Cardiac muscle cell (in vitro differentiated cells and primary cell): ENCODE data around the gene ALKBH5. TPM values are rescaled to one million over a fixed set of nuclear protein-coding genes. Genes with fewer than 3 reads are reported as not detected.
A peak's percentile ranks its signal among the peaks of the same experiment; 100 is the strongest.

ENCODE experiments used
- DNase-seq, 2 donors: peaks; one replicate each; pipeline versions ENCODE4 v3.0.0 to v3.0.0-alpha.2; 2010 to 2017; ENCODE audit warnings: low read depth in 1 of 2, low spot score in 1 of 2
- H3K27ac ChIP-seq: fragments of 200-600 bp; sonication (generic); 2 replicates; pipeline ENCODE4 v1.5.1; 2016
- H3K27me3 ChIP-seq: fragments of 200-600 bp; sonication (generic); 2 replicates; pipeline ENCODE4 v1.6.0; 2016; ENCODE audit warnings: control low read depth
- H3K36me3 ChIP-seq: fragments of 200-600 bp; sonication (generic); 2 replicates; pipeline ENCODE4 v1.5.1; 2016; ENCODE audit warnings: control low read depth
- H3K4me1 ChIP-seq: fragments of 200-600 bp; sonication (generic); 2 replicates; pipeline ENCODE4 v1.8.1; 2017; ENCODE audit warnings: low read depth, mild to moderate bottlenecking, mixed run types
- H3K4me3 ChIP-seq: fragments of 200-600 bp; sonication (generic); 2 replicates; pipeline ENCODE4 v1.5.1; 2016; ENCODE audit warnings: mild to moderate bottlenecking
- H3K9me3 ChIP-seq: fragments of 200-600 bp; sonication (generic); 2 replicates; pipeline ENCODE4 v1.5.1; 2017; ENCODE audit warnings: low read depth, mild to moderate bottlenecking, control low read depth
- CTCF ChIP-seq: IDR thresholded peaks from 2 replicates; pipeline ENCODE4 v1.5.1; 2012; ENCODE audit warnings: low read depth, mild to moderate bottlenecking, low read length
- polyA plus RNA-seq: library from polyadenylated mRNA; unstranded; fragments of >200 nt; fragmentation: Nextera tagmentation; extraction: Ambion mirVana; gene quantifications from 2 replicates; pipeline ENCODE4 v1.2.1, GENCODE V29; 2016
- total RNA-seq: library from RNA; depleted of rRNA; stranded (reverse); fragments of >200 nt; gene quantifications from 2 replicates; pipeline ENCODE4 v1.2.3, GENCODE V29; 2016

ALKBH5 gene
- total and polyA plus RNA-seq, 2 experiments from 2014 or later, result 257 to 279 TPM

- H3K4me1 ChIP-seq, result no peaks in the 10 kb centered on the region
- no peaks in the 10 kb centered on the region for H3K36me3 ChIP-seq
- no peaks in the 10 kb centered on the region for H3K27me3 ChIP-seq
- H3K9me3 ChIP-seq, result no peaks in the 10 kb centered on the region
- DNase-seq, result peak; percentile 81 to 96
- H3K4me3 ChIP-seq, result peak overlapping the region; percentile 22
- TF ChIP-seq CTCF, result no peak
- no peak overlapping the region for H3K27ac ChIP-seq
Measured at GRCh38 chr17:18158022-18158600, 25.5 kb upstream of the ALKBH5 start.

GRCh38 chr17:18159551-18160120 is 24.0 kb upstream of the ALKBH5 start:
- DNase-seq, result no peak
- no peak for TF ChIP-seq CTCF
- H3K4me3 ChIP-seq, result no peak overlapping the region
- no peak overlapping the region for H3K27ac ChIP-seq
- H3K27me3 ChIP-seq, result no peaks in the 10 kb centered on the region
- no peaks in the 10 kb centered on the region for H3K36me3 ChIP-seq
- H3K9me3 ChIP-seq, result no peaks in the 10 kb centered on the region
- H3K4me1 ChIP-seq, result no peaks in the 10 kb centered on the region

- H3K4me1 ChIP-seq, result no peaks in the 10 kb centered on the region
- TF ChIP-seq CTCF, result no peak
- no peak overlapping the region for H3K4me3 ChIP-seq
- no peaks in the 10 kb centered on the region for H3K9me3 ChIP-seq
- H3K27me3 ChIP-seq, result no peaks in the 10 kb centered on the region
- no peaks in the 10 kb centered on the region for H3K36me3 ChIP-seq
- no peak for DNase-seq
- H3K27ac ChIP-seq, result no peak overlapping the region
Measured at GRCh38 chr17:18160128-18160856, 23.3 kb upstream of the ALKBH5 start.

- no peak for TF ChIP-seq CTCF
- Histone ChIP-seq H3K36me3 (no peaks in the 10 kb centered on the region), H3K4me1 (no peaks in the 10 kb centered on the region), H3K27me3 (no peaks in the 10 kb centered on the region), H3K9me3 (no peaks in the 10 kb centered on the region), H3K4me3 (no peak overlapping the region), H3K27ac (no peak overlapping the region)
- no peak for DNase-seq
Measured at GRCh38 chr17:18161207-18162145, 22.2 kb upstream of the ALKBH5 start.

GRCh38 chr17:18163547-18163946 is 20.1 kb upstream of the ALKBH5 start:
- H3K27ac ChIP-seq, result no peak overlapping the region
- no peak for TF ChIP-seq CTCF
- H3K4me1 ChIP-seq, result peaks cover 4% of the 10 kb centered on the region
- no peaks in the 10 kb centered on the region for H3K36me3 ChIP-seq
- no peaks in the 10 kb centered on the region for H3K27me3 ChIP-seq
- no peak overlapping the region for H3K4me3 ChIP-seq
- no peaks in the 10 kb centered on the region for H3K9me3 ChIP-seq
- no peak for DNase-seq
